ENCODE data around the gene ZNF607.
"Not testable (repeated sequence)": the region's sequence is repeated elsewhere in the genome, so short reads cannot be mapped to it uniquely, and the experiment has no call there.

Gene ZNF607

GRCh38 chr19:37719111-37719926 lies at the start of gene ZNF607:
Gene ZNF607 (minus strand): TSS chr19:37719761. CDS start chr19:37711618, 8,143 bp downstream.
- DNase-seq = peak; percentile 90

GRCh38 chr19:37763488-37763887 lies 43.9 kb upstream of the ZNF607 start:
- no peak for DNase-seq

GRCh38 chr19:37757683-37758082 lies 38.1 kb upstream of the ZNF607 start:
- DNase-seq = not testable (repeated sequence)

- DNase-seq = no peak
These were observed 18.8 kb upstream of the ZNF607 start for GRCh38 chr19:37738371-37738770.

GRCh38 chr19:37725181-37725580 lies 5.6 kb upstream of the ZNF607 start:
- DNase-seq = no peak

GRCh38 chr19:37719927-37720265 lies 335 bp upstream of the ZNF607 start:
- DNase-seq = no peak

GRCh38 chr19:37718304-37718703 lies 1.3 kb downstream of the ZNF607 start:
- DNase-seq = no peak

GRCh38 chr19:37716140-37716539 lies 3.4 kb downstream of the ZNF607 start:
- no peak for DNase-seq

- no peak for DNase-seq
These were observed 13.4 kb downstream of the ZNF607 start for GRCh38 chr19:37706052-37706605.

GRCh38 chr19:37699057-37699456 lies 20.5 kb downstream of the ZNF607 start:
- DNase-seq = no peak

GRCh38 chr19:37698216-37698615 lies 21.3 kb downstream of the ZNF607 start:
- DNase-seq = no peak

GRCh38 chr19:37695144-37695899 lies 24.2 kb downstream of the ZNF607 start:
- DNase-seq = no peak

- DNase-seq = no peak
These were observed 26.5 kb downstream of the ZNF607 start for GRCh38 chr19:37692956-37693620.

GRCh38 chr19:37691881-37692504 lies 27.6 kb downstream of the ZNF607 start:
- DNase-seq = peak; percentile 77

GRCh38 chr19:37683520-37683919 lies 36.0 kb downstream of the ZNF607 start:
- DNase-seq = no peak

GRCh38 chr19:37669450-37669914 lies 50.1 kb downstream of the ZNF607 start:
- no peak for DNase-seq

GRCh38 chr19:37657157-37657556 lies 62.4 kb downstream of the ZNF607 start:
- not testable (repeated sequence) for DNase-seq

- DNase-seq = peak; percentile 85
These were observed 63.7 kb downstream of the ZNF607 start for GRCh38 chr19:37655689-37656371.

GRCh38 chr19:37655301-37655688 lies 64.3 kb downstream of the ZNF607 start, which contains the start of gene ZFP30:
Gene ZFP30 (minus strand): TSS chr19:37655465. CDS start chr19:37647822, 7,643 bp downstream.
- peak; percentile 84 for DNase-seq

GRCh38 chr19:37654629-37655300 lies 64.8 kb downstream of the ZNF607 start:
- peak; percentile 37 for DNase-seq

- no peak for DNase-seq
These were observed 65.4 kb downstream of the ZNF607 start for GRCh38 chr19:37654118-37654517.
